OCI-LY3 (cell line): ENCODE measurements around the gene RNF149.

ENCODE experiments used
- H2AFZ ChIP-seq: fragments of 200-600, 300-600 bp; shearing (Covaris generic); 2 replicates; pipeline ENCODE4 v1.6.0; 2014; ENCODE audit warnings: antibody characterized with exemption, low read depth, low read length
- H3K27ac ChIP-seq: fragments of 200-600, 300-600 bp; sonication (generic); 2 replicates; pipeline ENCODE4 v1.5.1; 2014; ENCODE audit warnings: mild to moderate bottlenecking, low read length, moderate library complexity, mixed read lengths
- H3K27me3 ChIP-seq: fragments of 200-600, 300-600 bp; sonication (generic); 2 replicates; pipeline ENCODE4 v1.6.1; 2014; ENCODE audit warnings: low read depth, low read length, mixed read lengths
- H3K36me3 ChIP-seq: fragments of 200-600, 300-600 bp; sonication (generic); replicated peaks from 2 replicates; pipeline ENCODE3; 2014; ENCODE audit warnings: low read depth, low read length, mixed read lengths
- H3K4me1 ChIP-seq: fragments of 300-600, 200-600 bp; sonication (generic); 2 replicates; pipeline ENCODE4 v1.6.1; 2014; ENCODE audit warnings: low read length, mixed read lengths
- H3K4me2 ChIP-seq: fragments of 200-600, 300-600 bp; sonication (generic); 2 replicates; pipeline ENCODE4 v1.6.1; 2014; ENCODE audit warnings: low read length, mixed read lengths
- H3K4me3 ChIP-seq: fragments of 300-600, 200-600 bp; sonication (generic); 2 replicates; pipeline ENCODE4 v1.5.1; 2014; ENCODE audit warnings: antibody characterized with exemption, mild to moderate bottlenecking, low read length, moderate library complexity
- H3K79me2 ChIP-seq: fragments of 300-600, 200-600 bp; shearing (Covaris generic); 2 replicates; pipeline ENCODE4 v1.6.1; 2014; ENCODE audit warnings: mild to moderate bottlenecking, low read length, mixed read lengths
- H3K9ac ChIP-seq: fragments of 300-600, 200-600 bp; shearing (Covaris generic); 2 replicates; pipeline ENCODE4 v1.6.0; 2014; ENCODE audit warnings: mild to moderate bottlenecking, low read length, moderate library complexity
- H3K9me3 ChIP-seq: fragments of 200-600, 300-600 bp; shearing (Covaris generic); 2 replicates; pipeline ENCODE4 v1.6.1; 2014; ENCODE audit warnings: low read length, mixed read lengths; ENCODE audit not compliant: insufficient read depth
- H4K20me1 ChIP-seq: fragments of 200-600, 300-600 bp; sonication (generic); 2 replicates; pipeline ENCODE4 v1.6.1; 2016; ENCODE audit warnings: low read length, mixed read lengths; ENCODE audit not compliant: insufficient read depth
- EZH2phosphoT487 ChIP-seq: fragments of 200-600 bp; shearing (Covaris generic); IDR thresholded peaks from 2 replicates; pipeline ENCODE4 v1.6.1; 2018; ENCODE audit warnings: antibody characterized with exemption, mixed run types, low read depth
- TF ChIP-seq, protein P1 (sequence below): fragments of 200-600, 300-600 bp; sonication (generic); IDR thresholded peaks from 2 replicates; pipeline ENCODE4 v1.5.1; 2014; ENCODE audit warnings: antibody characterized with exemption, low read length, low read depth

RNF149 gene

GRCh38 chr2:101330253-101330933 lies 21.9 kb upstream of the RNF149 start:
- Histone ChIP-seq H3K27ac (no peak overlapping the region), H3K27me3 (no peaks in the 10 kb centered on the region), H2AFZ (no peak overlapping the region), H3K36me3 (no peaks in the 10 kb centered on the region), H3K4me3 (no peak overlapping the region), H3K79me2 (no peaks in the 10 kb centered on the region), H3K4me1 (peaks cover 15% of the 10 kb centered on the region), H3K4me2 (no peak overlapping the region), H3K9ac (no peak overlapping the region), H3K9me3 (peaks cover 6% of the 10 kb centered on the region; the same call in 1 of the 2 replicates), H4K20me1 (no peaks in the 10 kb centered on the region)
- TF ChIP-seq, protein P1, sequence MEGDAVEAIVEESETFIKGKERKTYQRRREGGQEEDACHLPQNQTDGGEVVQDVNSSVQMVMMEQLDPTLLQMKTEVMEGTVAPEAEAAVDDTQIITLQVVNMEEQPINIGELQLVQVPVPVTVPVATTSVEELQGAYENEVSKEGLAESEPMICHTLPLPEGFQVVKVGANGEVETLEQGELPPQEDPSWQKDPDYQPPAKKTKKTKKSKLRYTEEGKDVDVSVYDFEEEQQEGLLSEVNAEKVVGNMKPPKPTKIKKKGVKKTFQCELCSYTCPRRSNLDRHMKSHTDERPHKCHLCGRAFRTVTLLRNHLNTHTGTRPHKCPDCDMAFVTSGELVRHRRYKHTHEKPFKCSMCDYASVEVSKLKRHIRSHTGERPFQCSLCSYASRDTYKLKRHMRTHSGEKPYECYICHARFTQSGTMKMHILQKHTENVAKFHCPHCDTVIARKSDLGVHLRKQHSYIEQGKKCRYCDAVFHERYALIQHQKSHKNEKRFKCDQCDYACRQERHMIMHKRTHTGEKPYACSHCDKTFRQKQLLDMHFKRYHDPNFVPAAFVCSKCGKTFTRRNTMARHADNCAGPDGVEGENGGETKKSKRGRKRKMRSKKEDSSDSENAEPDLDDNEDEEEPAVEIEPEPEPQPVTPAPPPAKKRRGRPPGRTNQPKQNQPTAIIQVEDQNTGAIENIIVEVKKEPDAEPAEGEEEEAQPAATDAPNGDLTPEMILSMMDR, result no peak
- TF ChIP-seq EZH2phosphoT487, result no peak

DNA sequence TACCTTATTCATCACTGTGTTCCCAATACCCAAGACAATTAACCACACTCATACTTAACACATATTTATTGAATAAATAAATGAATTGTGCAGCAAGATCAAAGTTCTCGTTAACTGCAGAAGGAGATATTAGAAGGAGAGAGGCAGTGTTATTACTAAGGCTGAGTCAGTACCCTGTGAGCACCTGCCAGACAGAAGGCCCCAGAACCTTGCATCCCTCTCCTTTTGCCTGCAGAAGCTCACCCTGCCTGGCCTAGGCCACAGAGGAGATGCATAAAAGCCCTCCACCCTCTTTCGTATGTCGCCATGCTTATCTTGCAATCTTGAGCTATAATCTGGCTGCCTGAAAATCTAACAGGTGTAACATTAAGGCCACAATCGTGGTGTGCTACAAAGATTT lies 20.5 kb upstream of the RNF149 start:
- Histone ChIP-seq H3K36me3 (no peaks in the 10 kb centered on the region), H3K4me2 (no peak overlapping the region; the same call in 1 of the 2 replicates), H3K4me1 (peaks cover 15% of the 10 kb centered on the region), H2AFZ (no peak overlapping the region), H3K4me3 (no peak overlapping the region), H3K9ac (no peak overlapping the region), H3K27me3 (no peaks in the 10 kb centered on the region), H4K20me1 (no peaks in the 10 kb centered on the region), H3K27ac (no peak overlapping the region), H3K9me3 (peaks cover 6% of the 10 kb centered on the region; the same call in 1 of the 2 replicates), H3K79me2 (no peaks in the 10 kb centered on the region)
- TF ChIP-seq, protein P1, result no peak
- TF ChIP-seq EZH2phosphoT487, result no peak

DNA sequence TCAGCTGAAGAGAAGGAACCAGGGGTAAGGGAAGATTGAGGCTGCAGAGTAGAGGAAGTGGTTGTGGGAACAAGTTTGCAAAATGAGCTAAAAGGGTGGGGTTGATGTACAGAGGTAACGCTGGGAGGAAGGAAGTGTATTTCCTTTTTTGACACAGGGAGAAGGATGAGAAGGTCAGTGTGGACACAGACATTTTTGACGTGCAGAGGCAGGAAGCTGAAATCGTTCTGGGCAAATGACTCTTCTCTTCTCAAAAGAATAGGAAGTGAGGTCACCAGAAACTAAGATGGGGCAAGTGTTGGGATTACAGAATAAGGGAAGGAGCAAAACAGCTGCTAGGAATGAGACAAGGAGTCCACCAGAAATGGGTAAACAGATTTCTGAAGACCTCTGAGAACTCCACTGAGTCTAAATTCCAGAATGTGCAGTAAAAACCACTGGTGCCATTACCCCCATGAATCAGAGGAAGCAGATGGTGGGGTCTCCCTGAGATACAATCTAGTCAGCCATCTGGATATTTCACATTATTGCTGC lies 20.0 kb upstream of the RNF149 start:
- TF ChIP-seq, protein P1, result no peak
- no peak for TF ChIP-seq EZH2phosphoT487
- peak overlapping the region; percentile 64 for H2AFZ ChIP-seq

GRCh38 chr2:101327863-101328394 lies 19.4 kb upstream of the RNF149 start:
- Histone ChIP-seq H3K27me3 (no peaks in the 10 kb centered on the region), H3K4me3 (no peak overlapping the region), H3K27ac (no peak overlapping the region), H2AFZ (peak overlapping the region; percentile 64), H3K4me1 (peaks cover 15% of the 10 kb centered on the region), H3K79me2 (no peaks in the 10 kb centered on the region), H3K9ac (no peak overlapping the region), H3K36me3 (no peaks in the 10 kb centered on the region), H4K20me1 (no peaks in the 10 kb centered on the region), H3K9me3 (peaks cover 6% of the 10 kb centered on the region; the same call in 1 of the 2 replicates), H3K4me2 (peak overlapping the region; percentile 39)
- TF ChIP-seq, protein P1, result no peak
- no peak for TF ChIP-seq EZH2phosphoT487

More for the DNA sequence above, 20.0 kb upstream of the RNF149 start:
- Histone ChIP-seq H4K20me1 (no peaks in the 10 kb centered on the region), H3K4me3 (no peak overlapping the region), H3K27me3 (no peaks in the 10 kb centered on the region), H3K4me2 (peak overlapping the region; percentile 39), H3K27ac (no peak overlapping the region), H3K9ac (no peak overlapping the region), H3K36me3 (no peaks in the 10 kb centered on the region), H3K79me2 (no peaks in the 10 kb centered on the region), H3K4me1 (peaks cover 15% of the 10 kb centered on the region), H3K9me3 (peaks cover 6% of the 10 kb centered on the region; the same call in 1 of the 2 replicates)
